G401.6 (cell line): ENCODE measurements around the gene GSE1.

Experiments
- FAIRE-seq: peaks from 2 replicates; lab custom pipeline; 2012; peaks lifted over from hg19 to GRCh38; lab: Jason Lieb, UNC

The GSE1 gene

GRCh38 chr16:85662976-85663830 is 50.1 kb downstream of the GSE1 start:
- no peak for FAIRE-seq

DNA sequence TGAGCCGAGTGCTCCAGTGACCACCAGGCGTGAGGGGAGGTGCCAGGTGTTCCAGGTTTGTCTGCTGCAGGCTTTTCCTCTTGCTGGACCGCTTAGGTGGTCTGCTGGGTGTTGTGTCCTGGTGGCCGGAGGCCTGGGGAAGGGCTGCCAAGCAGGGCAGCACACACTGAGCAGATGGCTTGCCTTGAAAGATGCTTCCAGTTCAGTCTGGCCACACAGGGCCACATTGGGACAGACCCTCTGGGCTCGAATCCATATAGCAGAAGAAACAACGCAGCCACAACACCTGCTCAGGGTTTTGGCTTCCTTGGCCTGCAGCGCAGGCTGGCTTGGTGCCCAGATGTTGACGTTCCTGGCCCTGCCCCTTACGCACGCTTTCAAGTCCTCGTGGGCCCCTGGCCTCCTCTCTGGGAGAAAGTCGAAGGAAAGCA is 50.8 kb downstream of the GSE1 start:
- FAIRE-seq, result no peak

DNA sequence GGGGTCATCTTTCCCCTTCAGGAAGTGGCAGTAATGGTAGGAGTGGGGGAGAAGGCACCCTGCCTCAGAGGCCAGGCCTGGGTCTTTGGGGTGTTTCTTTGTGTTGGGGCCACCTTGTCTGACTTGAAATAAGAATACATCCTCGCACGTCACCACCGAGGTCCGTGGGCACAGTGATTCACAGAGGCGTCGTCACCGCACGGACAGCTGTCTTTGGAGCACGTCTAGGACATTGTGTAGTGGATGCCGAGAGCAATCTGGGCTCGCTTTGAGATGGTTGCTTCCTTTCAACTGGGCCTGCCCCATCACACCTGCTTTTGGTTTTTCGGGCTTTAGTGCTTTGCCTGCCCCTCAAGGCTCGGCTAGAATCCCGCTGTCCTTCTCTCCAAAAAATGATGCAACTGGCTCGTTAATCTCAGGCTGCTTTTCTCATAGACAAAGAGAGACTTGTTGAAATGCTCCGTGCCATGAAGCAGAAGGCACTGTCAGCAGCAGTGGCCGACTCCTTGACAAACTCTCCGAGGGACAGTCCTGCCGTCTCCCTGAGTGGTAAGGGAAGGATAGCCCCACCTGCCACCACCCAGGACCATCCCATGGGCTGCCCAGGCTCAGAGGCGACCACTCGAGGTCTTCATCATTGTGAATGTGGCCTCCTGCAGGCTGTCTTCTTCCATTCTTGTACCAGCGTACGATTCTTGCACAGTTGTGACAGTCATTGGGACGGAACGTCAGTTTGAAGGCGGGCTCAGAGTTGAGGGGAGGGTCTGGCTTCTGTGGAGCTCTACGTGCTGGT is 51.7 kb downstream of the GSE1 start:
- no peak for FAIRE-seq

DNA sequence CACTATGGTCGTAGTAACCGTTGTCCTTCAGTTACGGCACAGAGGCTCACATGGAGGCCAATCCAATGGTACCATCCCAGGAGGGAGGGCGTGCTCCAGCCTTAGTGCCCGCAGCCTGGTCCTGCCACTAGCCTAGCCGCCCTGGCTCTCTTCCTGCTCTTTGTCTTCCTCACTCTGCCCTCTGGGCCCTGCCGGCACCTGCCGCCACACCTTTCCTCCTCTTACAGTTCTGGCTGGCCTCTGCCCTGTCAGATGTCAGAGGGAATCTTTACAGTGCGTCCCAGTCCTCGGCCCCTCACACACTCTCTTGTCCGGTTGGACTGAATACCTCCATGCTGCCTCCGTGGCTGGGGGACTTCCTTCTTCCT is 52.2 kb downstream of the GSE1 start:
- no peak for FAIRE-seq

GRCh38 chr16:85665929-85666328 is 52.8 kb downstream of the GSE1 start:
- no peak for FAIRE-seq

DNA sequence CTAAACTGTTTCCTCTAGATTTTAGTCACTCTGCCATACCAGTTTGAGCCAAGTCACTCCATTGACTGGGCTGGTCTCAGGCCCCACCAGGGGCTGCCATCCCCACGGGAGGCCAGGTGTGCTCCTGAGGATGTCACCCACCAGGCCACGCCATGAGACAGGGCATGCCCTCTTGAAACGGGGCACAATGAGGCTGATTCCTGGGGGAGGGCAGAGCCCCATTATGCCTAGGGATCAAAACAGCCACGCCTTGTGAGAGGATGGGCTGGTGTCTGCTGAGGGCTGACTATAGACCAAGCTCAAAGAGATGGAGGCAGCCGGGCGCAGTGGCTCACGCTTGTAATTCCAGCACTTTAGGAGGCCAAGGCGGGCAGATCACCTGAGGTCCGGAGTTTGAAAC is 54.1 kb downstream of the GSE1 start:
- FAIRE-seq, result no peak

DNA sequence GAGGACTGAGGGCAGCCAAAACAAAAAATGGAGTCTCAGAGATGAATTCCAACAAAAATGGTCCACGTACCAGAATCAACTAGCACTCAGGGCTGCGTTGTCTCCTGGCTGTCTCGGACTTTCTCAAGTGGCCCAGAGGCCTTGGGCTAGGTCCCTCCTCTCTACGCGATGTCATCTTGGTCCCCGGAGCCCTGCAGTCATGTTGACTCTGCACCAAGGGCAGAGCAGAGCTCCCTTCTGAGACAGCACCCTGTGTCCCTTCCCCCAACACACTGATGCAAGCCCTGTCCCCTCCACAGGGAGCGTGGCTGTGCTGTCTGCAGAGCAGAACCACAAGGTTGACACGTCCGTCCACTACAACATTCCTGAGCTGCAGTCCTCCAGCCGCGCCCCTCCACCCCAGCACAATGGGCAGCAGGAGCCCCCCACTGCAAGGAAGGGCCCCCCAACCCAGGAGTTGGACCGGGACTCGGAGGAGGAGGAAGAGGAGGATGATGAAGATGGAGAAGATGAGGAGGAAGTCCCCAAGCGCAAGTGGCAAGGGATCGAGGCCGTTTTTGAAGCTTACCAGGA is 54.8 kb downstream of the GSE1 start:
- FAIRE-seq, result no peak

DNA sequence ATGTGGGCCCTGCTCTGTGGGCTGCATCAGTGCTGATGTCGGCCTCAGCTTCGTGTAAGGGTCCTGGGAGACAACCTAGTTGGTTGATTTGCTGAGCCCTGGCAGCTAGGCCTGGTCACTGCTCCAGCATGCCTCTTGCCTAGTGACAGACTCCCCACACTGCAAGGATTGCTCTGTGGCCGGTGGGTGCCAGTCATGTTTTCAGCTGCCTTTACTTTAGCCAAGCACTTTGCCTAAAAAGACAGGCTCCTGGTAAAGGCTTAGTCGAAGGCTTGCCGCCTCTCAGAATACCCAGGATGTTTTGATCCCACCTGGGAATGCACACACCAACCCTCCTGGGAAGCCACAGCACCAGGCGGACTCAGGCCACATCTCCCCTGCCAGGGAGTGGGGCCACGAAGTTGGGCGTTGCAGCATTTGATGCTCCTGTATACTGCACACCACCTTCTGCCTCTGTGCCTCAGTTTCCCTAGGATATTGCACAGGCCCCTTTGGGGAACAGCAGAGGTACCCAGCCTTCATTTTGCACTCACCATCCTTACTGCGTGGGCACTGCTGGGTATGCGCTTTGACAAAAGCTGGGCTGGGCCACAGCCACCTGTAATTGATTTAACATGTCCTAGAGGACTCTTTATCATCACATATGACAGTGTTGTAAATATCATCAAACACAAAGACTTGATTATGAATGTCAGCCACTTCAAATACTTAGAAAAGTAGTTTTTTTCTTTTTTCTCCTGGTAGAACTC is 55.7 kb downstream of the GSE1 start:
- FAIRE-seq, result no peak

DNA sequence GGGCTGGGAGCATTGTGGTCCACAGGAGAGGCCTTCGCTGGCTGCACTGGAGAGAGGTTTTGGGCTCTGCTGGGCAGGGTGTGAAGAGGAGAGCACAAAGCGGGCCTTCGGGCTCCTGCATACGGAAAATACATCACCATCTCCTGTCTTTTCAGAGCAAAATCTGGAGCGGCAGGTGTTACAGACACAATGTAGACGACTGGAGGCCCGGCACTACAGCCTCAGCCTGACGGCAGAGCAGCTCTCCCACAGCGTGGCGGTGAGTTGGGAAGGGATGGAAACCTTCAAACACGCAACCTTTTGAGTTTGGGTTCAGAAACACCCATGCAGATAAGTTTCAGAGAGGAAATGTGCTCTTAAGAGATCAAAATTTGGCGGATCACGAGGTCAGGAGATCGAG is 57.7 kb downstream of the GSE1 start:
- FAIRE-seq, result no peak

- no peak for FAIRE-seq
These were observed 60.7 kb downstream of the GSE1 start for GRCh38 chr16:85673529-85674417.

GRCh38 chr16:85674418-85674755 is 61.3 kb downstream of the GSE1 start:
- no peak for FAIRE-seq

DNA sequence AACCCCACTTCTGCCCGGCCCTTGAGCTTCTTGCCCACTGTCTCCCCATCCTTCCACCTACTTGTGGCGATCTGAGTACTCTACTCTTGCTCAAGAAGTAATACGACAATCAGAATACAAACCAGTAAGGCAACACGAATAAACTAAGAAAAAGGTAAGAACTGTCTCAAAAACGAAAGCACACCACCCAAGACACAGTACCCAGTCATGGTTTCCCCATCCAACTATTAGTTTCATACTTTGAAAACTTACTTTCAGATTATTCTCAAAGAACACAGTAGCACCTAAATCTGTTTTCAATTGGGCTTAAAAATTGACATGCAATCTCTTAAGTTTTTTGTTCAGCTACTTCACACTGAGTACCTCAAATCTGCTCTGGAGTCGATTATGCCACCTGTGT is 61.7 kb downstream of the GSE1 start:
- no peak for FAIRE-seq

GRCh38 chr16:85675251-85675874 is 62.2 kb downstream of the GSE1 start:
- FAIRE-seq, result peak; percentile 92

GRCh38 chr16:85676466-85676865 is 63.3 kb downstream of the GSE1 start:
- FAIRE-seq, result no peak

GRCh38 chr16:85677383-85677967 is 64.4 kb downstream of the GSE1 start:
- FAIRE-seq, result no peak

DNA sequence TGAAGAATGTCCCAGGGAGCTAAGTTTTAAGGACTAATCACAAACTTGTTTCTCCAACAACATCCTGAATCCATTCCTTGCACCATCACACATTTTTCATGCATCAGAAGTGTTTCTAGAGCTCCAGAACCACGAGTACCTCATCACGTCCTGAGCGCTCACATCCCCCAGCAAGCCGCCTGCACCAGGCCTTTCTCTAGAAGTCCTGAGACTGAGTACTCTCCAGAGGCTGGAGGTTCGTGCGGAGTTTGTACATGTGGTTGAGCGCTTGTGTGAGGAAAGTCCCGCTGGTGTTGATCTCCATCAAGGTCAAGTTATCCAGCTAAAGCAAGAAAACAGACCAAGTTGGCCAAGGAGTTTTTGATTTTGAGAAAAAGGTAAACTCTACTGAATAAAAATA is 64.9 kb downstream of the GSE1 start:
- FAIRE-seq, result no peak

GRCh38 chr16:85678821-85679220 is 65.7 kb downstream of the GSE1 start:
- no peak for FAIRE-seq

- FAIRE-seq, result no peak
These were observed 66.7 kb downstream of the GSE1 start for GRCh38 chr16:85679870-85680269.

DNA sequence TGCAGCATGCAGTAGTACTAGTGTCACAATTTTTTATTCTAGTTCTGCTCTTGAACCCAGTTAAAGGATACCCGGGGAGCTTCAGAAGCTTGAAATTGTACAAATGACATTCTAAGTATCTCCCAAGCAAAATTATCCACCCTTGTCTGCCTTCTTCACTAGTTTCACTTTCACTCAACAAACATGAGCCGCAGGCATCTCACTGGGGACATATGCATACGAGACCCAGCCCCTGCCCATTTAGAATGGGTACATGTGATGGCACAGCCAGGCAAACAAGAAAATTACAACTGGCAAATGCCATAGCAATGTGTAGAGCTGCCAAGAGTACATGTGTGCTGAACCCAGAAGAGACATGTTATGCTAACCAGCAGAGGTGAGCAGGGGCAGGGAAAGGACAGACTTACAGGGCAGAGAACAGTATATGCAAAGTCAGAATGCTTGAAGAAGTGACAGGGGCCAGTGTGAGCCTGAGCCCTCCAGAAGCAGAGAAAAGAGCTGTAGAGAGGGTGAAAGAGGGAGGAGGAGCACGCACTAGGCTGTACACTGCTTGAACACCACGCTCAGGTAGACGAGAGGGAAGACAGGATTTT is 67.3 kb downstream of the GSE1 start:
- FAIRE-seq, result no peak

GRCh38 chr16:85681255-85681654 is 68.1 kb downstream of the GSE1 start:
- FAIRE-seq, result no peak
